Effector CD8-positive, alpha-beta T cell (primary cell): ENCODE results near the gene B4GALT1.
"Not testable (repeated sequence)": the region's sequence is repeated elsewhere in the genome, so short reads cannot be mapped to it uniquely, and the experiment has no call there.

Experiments
- DNase-seq: peaks from one replicate; lab custom pipeline; 2025; lab: John Stamatoyannopoulos, UW

B4GALT1 gene

DNA sequence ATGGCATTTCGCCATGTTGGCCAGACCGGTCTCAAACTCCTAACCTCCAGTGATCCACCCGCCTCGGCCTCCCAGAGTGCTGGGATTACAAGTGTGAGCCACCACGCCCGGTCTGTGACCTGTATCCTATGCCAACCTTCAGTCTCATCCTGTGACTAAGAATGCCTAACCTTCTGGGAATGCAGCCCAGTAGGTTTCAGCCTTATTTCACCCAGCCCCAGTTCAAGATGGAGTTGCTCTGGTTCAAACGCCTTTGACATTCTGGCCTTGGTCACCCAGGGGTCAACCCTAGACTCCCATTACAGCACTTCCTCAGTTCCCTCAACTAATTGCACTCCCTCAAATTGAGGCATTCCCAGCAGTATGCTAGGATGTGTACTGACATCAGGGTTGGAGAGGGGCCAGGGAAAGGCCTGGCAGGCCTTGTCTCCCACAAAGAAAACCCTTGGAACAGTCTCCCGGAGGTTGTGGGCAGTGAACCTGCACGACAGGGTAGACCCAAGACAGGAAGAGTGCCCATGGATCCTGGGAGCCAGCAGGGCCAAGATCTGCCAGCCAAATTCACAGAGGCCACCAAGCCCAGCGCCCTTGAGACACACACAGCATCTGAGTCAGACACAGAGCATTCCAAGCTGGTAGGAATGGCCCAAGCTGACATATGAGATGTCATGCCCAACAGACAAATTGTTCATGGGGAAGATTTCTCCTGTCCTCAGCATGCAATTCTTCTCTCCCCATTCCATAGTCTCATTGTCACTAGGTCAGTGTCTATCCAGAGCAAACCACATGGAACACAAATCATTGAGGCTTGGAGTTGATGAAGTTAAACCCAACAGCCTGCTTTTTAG is 65.8 kb downstream of the B4GALT1 start:
- no peak for DNase-seq

- no peak for DNase-seq
These were observed 67.4 kb downstream of the B4GALT1 start for GRCh38 chr9:33099754-33100153.

GRCh38 chr9:33097192-33097591 is 69.9 kb downstream of the B4GALT1 start:
- no peak for DNase-seq

DNA sequence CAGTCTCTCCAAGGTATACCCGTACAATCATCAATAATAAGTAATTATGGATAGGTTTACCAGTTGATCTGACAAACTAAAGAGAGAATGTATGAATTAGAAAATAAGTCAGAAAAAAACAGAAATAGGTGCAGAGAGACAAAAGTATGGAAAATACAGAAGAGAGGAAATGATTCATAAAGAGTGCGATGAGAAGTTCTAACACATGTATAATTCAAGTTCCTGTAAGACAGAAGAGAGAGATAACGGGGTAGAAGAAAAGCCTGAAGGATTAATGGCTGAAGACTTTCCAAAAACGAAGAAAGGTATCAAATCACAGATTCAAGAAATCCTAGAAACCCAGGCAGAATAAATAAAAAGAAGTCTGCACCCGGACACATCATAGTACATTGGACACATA is 74.5 kb downstream of the B4GALT1 start:
- DNase-seq = no peak

DNA sequence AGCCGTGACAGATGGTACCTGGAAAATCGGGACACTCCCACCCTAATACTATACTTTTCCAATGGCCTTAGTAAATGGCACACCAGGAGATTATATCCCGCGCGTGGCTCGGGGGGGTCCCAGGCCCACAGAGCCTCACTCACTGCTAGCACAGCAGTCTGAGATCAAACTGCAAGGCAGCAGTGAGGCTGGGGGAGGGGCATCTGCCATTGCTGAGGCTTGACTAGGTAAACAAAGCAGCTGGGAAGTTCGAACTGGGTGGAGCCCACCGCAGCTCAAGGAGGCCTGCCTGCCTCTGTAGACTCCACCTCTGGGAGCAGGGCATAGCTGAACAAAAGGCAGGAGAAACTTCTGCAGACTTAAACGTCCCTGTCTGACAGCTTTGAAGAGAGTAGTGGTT is 81.5 kb downstream of the B4GALT1 start:
- not testable (repeated sequence) for DNase-seq

- DNase-seq = no peak
These were observed 84.4 kb downstream of the B4GALT1 start for GRCh38 chr9:33082538-33083326.

DNA sequence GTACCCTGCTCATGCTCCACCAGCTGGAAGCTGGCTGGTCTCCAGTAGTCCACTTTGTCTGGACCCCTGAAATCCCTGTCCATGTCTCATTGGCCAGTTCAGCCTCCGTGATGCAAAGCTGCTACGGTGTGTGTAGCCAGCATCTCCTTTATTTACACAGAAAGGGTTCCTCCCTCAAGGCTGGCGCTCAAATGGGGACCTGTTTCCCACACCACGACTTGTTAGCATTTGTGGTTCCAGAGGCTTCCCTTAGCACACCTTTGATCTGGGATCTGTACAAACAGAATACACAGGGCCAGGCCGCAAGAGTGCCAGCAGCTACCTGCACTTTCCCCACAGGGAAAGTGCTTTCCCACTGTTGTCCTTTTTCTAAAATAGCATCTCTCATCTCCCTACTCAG is 85.0 kb downstream of the B4GALT1 start:
- no peak for DNase-seq

DNA sequence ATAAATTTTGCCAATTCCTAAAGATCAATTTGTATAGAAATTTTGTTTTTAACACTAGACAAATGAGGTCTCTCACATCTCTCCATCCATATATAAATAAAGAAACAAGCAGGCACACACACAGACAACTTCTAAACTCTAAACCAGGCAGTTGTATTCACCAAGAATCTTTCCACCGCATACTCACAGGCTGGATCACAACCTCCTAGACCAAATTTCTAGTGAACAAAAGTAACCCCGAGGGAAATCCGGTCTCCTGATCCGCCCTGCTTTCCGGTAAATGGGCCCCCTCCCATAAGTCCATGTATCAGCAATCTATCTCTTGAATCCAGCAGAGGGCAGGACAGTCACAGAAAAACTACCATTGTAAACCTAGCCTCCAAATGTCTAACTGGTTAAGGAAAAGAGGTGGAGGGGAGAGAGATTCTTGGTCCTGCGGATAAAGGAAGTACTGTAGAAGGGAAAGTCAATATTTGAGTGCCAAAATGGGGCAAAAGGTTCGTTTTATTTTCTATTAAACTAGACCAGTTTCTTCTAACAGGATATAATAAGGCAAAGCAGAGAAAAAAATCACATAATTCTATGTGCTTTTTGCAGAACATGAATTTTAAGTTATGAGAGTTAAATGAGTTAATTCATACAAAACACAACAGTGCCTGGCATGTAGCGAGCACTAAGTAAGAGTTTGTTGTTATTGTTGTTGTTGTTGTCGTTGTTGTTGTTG is 85.8 kb downstream of the B4GALT1 start:
- peak; percentile 33 for DNase-seq

DNA sequence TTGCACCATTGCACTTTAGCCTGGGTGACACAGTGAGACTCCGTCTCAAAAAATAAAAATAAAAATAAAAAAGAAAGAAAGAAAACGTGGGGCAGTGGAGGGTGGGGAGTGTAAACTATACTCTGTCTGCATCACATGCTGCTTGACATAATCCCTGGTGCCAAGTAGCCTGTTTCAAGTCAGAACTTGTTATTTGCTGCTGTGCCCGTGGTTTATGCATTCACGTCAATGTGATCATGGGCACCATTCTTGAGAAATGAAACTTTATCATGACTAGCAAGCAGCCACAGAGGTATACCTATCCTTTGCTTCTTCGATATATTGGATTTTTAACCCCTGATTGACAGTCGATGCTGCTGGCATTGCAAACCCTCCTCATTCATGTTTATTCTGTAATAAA is 86.6 kb downstream of the B4GALT1 start:
- DNase-seq = no peak

DNA sequence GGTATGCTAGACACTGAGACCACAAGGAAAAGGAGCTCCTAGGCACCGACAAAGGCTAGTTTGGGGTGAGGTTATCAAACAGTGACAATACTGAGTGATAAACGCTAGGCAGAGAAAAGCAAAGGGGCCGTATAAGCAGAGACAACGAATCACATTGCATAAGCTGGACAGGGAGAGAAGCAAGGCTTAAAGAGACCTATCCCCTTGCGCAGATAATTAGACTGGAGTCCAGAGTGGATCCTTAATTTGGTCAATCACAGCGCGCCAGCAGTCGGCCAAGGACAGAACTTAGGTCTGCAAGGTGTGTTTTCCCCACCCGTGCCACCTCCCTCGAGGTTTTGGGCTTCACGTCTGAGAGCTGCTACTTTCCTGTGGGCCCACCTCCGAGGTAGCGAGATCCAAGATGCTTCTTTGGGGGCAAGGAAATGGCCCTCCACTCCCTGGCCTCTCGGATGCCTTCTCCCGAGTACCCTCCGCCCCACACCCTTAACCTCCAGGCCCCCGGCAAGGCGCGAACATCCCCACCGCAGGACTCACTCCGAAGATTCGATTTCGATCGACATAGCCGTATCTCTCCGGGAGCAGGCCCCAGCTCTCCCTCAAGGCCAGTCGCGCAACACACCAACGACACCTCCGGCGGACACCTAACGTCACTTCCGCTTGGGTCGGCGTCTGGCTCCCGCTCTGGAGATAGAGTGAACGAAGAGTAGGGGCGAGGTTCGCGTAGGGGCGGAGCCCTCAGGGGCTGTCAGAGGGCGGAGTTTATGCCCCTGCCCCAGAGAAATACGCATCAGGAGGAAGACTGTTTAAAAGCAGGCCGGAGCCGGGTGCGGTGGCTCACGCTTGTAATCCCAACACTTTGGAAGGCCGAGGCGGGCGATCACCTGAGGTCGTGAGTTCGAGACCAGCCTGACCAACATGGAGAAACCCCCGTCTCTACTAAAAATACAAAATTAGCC is 90.8 kb downstream of the B4GALT1 start, which contains the start of gene SMU1:
Gene SMU1, minus strand, starts transcription at position 629 of the 959 bp plus-strand sequence. Its CDS starts 66 bp downstream, at position 563.
- peak; percentile 91 for DNase-seq

DNA sequence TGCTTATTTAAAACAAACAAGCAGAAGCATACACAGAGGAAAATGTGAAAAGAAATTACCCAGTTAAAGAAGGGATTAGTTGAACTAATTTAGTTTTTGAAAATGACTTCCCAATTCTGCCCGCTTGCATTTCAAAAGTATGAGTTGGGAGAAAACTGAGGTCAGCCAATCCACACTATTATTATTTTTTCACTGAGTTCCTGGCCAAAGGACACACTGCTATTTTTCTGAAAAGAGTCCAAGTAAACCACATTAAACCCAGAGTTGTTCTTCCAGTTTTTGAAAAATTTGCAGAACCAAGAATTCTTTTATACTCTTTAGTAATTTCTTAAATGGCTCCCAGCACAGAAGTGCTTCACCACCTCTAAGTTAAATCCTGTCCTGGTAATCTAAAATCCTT is 98.1 kb downstream of the B4GALT1 start:
- no peak for DNase-seq

GRCh38 chr9:33065157-33066076 is 101.7 kb downstream of the B4GALT1 start:
- DNase-seq = no peak
